ENCODE results near the gene HNRNPC. TPM values are rescaled to one million over a fixed set of nuclear protein-coding genes. Genes with fewer than 3 reads are reported as not detected.
"Not testable (repeated sequence)": the region's sequence is repeated elsewhere in the genome, so short reads cannot be mapped to it uniquely, and the experiment has no call there.

Gene HNRNPC
- total RNA-seq, 4 donors from 2014 or later: 201 to 392 (median 259) TPM

GRCh38 chr14:21226467-21226866 is 42.8 kb downstream of the HNRNPC start:
- H3K36me3 ChIP-seq: peaks cover 0 to 85% (median 0%) of the 10 kb centered on the region in 3 donors
- H3K27ac ChIP-seq: no peak overlapping the region
- DNase-seq: no peak
- no peak for TF ChIP-seq CTCF (IDR thresholded peaks at IDR 0.05)
- TF ChIP-seq POLR2A (IDR thresholded peaks at IDR 0.05): no peak
- no peaks in the 10 kb centered on the region for H3K27me3 ChIP-seq
- H3K4me3 ChIP-seq: no peak overlapping the region
- peaks cover 0 to 5% (median 0%) of the 10 kb centered on the region in 4 donors for H3K4me1 ChIP-seq
- H3K9me3 ChIP-seq: no peaks in the 10 kb centered on the region

DNA sequence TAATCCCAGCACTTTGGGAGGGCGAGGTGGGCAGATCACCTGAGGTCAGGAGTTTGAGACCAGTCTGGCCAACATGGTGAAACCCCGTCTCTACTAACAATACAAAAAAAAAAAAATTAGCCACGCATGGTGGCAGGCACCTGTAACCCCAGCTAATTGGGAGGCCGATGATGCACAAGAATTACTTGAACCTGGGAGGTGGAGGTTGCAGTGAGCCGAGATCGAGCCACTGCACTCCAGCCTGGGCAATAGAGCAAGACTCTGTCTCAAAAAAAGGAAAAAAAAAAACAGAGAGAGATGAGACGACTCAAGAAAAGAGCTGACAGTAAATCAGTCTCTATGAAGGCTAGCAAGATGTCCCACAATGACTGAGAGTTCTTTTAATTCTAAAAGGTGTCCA is 44.1 kb downstream of the HNRNPC start:
- H3K4me3 ChIP-seq, H3K4me1 ChIP-seq, H3K9me3 ChIP-seq, DNase-seq, H3K27ac ChIP-seq, H3K27me3 ChIP-seq: not testable (repeated sequence)
- peaks cover 0 to 83% (median 0%) of the 10 kb centered on the region in 3 donors for H3K36me3 ChIP-seq

GRCh38 chr14:21220874-21221477 is 48.3 kb downstream of the HNRNPC start:
- Histone ChIP-seq H3K4me1 (peaks cover 0 to 4% (median 0%) of the 10 kb centered on the region in 4 donors), H3K4me3 (no peak overlapping the region), H3K27me3 (no peaks in the 10 kb centered on the region), H3K9me3 (no peaks in the 10 kb centered on the region), H3K36me3 (peaks cover 0 to 81% (median 0%) of the 10 kb centered on the region in 3 donors), H3K27ac (no peak overlapping the region)
- no peak for DNase-seq
- no peak for TF ChIP-seq CTCF (IDR thresholded peaks at IDR 0.05)
- TF ChIP-seq POLR2A (IDR thresholded peaks at IDR 0.05): no peak

GRCh38 chr14:21219561-21220111 is 49.6 kb downstream of the HNRNPC start:
- no peak for TF ChIP-seq CTCF (IDR thresholded peaks at IDR 0.05)
- no peak for TF ChIP-seq POLR2A (IDR thresholded peaks at IDR 0.05)
- H3K4me3 ChIP-seq: no peak overlapping the region
- no peaks in the 10 kb centered on the region for H3K27me3 ChIP-seq
- no peaks in the 10 kb centered on the region for H3K9me3 ChIP-seq
- H3K36me3 ChIP-seq: peaks cover 0 to 78% (median 0%) of the 10 kb centered on the region in 3 donors
- no peak for DNase-seq
- no peak overlapping the region for H3K27ac ChIP-seq
- peaks cover 0 to 4% (median 0%) of the 10 kb centered on the region in 4 donors for H3K4me1 ChIP-seq

DNA sequence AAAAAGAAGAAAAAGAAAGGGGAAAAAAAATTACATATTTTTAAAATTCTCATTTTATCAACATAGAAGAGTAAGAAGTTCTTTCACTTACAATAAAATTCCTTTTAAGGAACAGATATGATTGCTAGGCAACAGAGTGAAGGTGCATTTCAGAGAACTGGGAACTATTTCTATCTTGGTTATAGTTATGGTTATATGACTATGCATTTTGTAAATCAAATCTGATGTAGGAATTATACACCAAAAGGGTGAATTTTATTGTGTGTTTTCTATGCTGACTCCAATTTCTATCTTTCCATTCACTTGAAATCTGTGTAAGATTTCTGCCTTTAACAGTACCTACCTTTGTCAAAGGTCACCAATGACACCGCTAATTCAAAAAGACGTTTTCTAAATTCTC is 50.1 kb downstream of the HNRNPC start:
- no peak for TF ChIP-seq CTCF (IDR thresholded peaks at IDR 0.05)
- DNase-seq: no peak
- Histone ChIP-seq H3K36me3 (peaks cover 0 to 81% (median 0%) of the 10 kb centered on the region in 3 donors), H3K27me3 (no peaks in the 10 kb centered on the region), H3K27ac (no peak overlapping the region), H3K9me3 (no peaks in the 10 kb centered on the region), H3K4me1 (peaks cover 0 to 4% (median 0%) of the 10 kb centered on the region in 4 donors), H3K4me3 (no peak overlapping the region)

DNA sequence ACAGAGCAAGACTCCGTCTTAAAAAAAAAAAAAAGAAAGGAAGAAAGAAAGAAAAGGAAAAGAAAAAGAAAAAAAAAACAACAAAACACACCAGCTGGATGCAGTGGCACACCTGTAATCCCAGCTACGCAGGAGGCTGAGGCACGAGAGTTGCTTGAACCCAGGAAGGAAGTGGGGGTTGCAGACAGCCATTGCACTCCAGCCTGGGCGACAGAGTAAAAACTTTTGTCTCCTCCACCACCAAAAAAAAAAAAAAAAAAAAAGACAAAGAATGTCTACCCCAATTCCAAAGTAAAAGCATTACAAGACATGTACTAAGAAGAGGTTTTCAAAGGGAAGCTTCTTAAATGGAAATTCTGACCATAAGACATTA is 53.4 kb downstream of the HNRNPC start:
- TF ChIP-seq CTCF (IDR thresholded peaks at IDR 0.05) (no peak), POLR2A (IDR thresholded peaks at IDR 0.05) (no peak)
- no peak overlapping the region for H3K27ac ChIP-seq
- no peak for DNase-seq
- H3K36me3 ChIP-seq: peaks cover 0 to 84% (median 3%) of the 10 kb centered on the region in 3 donors
- peaks cover 0 to 4% (median 0%) of the 10 kb centered on the region in 4 donors for H3K4me1 ChIP-seq
- H3K27me3 ChIP-seq: no peaks in the 10 kb centered on the region
- H3K4me3 ChIP-seq: no peak overlapping the region
- H3K9me3 ChIP-seq: no peaks in the 10 kb centered on the region
